ENCODE data around the gene RIPK1.
"Not testable (repeated sequence)": the region's sequence is repeated elsewhere in the genome, so short reads cannot be mapped to it uniquely, and the experiment has no call there.

DNA sequence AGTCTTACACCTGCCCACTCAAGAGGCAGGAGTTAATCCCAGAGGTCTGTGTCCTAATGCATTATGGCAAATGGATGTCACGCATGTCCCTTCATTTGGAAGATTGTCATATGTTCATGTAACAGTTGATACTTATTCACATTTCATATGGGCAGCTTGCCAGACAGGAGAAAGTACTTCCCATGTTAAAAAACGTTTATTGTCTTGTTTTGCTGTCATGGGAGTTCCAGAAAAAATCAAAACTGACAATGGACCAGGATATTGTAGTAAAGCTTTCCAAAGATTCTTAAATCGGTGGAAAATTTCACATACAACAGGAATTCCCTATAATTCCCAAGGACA is 13.2 kb upstream of the RIPK1 start:
- TF ChIP-seq, protein P1, sequence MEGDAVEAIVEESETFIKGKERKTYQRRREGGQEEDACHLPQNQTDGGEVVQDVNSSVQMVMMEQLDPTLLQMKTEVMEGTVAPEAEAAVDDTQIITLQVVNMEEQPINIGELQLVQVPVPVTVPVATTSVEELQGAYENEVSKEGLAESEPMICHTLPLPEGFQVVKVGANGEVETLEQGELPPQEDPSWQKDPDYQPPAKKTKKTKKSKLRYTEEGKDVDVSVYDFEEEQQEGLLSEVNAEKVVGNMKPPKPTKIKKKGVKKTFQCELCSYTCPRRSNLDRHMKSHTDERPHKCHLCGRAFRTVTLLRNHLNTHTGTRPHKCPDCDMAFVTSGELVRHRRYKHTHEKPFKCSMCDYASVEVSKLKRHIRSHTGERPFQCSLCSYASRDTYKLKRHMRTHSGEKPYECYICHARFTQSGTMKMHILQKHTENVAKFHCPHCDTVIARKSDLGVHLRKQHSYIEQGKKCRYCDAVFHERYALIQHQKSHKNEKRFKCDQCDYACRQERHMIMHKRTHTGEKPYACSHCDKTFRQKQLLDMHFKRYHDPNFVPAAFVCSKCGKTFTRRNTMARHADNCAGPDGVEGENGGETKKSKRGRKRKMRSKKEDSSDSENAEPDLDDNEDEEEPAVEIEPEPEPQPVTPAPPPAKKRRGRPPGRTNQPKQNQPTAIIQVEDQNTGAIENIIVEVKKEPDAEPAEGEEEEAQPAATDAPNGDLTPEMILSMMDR (conservative IDR thresholded peaks at IDR 0.05; ENCODE audit: low read length) = not testable (repeated sequence)
- TF ChIP-seq EZH2phosphoT487 (IDR thresholded peaks at IDR 0.05; ENCODE audit: borderline replicate concordance) = not testable (repeated sequence)
